Activated gamma-delta T cell treated with Interleukin-2 at 50 U/mL for 16 hours (primary cell): ENCODE results near the gene UTS2R.

Source experiments
- DNase-seq: peaks from one replicate; pipeline ENCODE4 v3.0.0-alpha.2; 2020

UTS2R gene

DNA sequence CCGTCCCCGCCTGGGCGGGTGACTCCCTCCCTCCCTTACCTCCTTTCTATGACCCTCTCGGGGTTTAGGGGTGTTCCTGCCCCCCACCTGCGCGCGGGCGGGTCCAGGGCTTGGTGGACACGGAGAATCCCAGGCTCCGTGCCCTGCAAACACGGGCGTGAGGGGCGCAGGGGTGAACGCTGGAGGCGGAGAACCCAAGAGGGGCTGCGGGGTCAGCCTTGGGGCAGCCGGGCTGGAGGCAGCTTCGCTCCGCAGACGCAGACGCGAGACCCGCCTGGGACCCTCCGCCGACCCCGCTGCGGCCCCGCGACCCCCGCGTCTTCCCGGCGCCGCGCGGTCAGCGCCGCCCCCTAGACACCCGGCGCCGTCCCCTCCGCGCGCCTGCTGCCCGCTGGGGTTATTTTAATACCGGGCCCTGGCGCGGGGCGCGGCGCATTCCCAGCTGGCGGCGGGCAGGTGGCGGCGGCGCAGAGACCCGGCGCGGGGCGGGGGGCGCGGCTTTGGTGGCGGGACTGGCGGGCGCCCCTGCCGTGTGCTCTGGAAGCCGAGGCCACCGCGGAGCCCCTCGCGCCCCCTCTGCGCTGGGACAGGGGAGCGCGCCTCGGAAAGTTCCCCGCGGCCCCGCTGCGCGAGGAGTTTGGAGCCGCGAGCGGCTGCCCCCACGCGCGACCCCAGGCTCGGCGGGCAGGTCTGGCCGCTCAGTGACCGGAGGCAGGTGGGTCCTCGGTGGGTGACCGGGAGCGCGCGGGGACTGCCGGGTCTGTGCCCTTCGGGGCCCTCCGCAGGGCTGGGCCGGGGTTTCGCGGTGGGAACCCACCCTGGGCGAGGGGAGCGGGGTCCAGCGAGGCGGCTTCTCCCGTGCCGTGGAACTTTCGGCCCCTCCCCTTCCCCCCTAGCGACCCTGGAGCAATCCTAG, at the start of gene UTS2R:
UTS2R (plus strand) TSS at position 433 of the 916 bp plus-strand sequence. CDS start 2,560 bp downstream, outside the sequence.
- no peak for DNase-seq

DNA sequence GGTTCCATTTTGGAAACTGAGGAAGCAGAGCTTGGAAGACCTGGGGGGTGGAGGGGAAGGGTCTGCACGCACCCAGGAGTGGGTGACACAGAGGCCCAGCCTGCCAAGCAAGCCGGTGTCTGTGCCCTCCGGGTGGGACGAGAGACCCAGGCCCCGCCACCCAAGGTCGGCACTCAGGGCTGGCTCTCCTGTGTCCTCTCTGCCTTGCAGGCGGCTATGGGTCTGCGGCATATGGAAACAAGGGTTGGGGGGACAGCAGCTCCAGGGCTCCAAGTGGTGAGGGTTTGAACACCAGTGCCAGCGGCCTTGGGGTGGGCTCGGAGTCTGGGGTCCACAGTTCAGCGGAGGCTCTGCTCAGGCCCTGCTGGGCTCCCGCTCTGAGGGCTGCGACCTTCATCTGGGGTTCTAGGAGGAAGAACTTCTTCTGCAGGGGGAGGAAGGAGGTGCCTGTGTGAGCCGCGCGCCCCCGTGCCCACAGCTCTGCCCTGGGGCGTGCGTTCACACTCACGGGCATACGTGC, 49.6 kb upstream of the UTS2R start:
- no peak for DNase-seq

DNA sequence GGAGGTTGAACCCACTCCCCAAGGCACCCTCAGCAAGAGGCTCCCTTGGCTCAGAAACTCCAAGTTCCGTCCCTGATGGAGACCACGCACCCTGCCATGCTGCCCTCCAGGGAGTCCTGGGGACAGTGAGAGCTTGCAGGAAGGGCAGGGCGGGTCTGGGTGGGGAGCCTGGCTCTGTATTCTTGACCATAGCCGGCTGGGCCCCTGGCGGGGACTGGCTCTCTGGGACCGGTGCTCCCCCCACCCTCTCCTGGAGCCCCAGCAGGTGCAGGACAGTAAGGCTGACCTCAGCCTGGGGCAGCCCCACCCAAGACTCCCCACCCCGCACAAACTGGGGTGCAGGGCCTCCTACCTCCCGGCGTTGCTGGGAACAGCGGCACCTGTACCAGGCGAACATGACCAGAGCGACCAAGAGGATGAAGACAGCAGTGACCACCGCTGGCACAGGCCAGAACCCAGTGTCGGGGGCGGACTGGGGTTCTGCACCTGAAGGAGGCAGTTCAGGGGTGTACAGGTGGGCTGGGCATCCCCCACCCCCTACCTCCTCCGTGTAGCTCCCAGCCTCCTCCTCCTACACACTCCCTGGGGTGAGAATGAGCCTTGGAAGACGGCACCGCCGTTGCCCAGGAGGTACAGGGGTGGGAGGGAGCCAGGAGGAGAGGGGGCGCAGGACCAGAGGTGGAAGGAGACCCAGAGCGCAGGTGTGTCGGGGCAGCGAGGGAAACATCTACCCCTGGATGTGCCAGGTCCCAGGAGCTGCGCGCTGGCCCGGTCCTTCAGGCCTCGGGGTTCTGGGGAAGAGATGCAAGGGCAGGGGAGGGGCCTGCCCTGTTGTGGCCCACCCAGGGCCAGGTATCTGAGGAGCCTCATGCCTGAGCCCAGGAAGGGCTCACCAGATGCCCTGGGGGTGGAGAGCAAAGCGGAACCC, 48.8 kb upstream of the UTS2R start:
- DNase-seq: no peak

DNA sequence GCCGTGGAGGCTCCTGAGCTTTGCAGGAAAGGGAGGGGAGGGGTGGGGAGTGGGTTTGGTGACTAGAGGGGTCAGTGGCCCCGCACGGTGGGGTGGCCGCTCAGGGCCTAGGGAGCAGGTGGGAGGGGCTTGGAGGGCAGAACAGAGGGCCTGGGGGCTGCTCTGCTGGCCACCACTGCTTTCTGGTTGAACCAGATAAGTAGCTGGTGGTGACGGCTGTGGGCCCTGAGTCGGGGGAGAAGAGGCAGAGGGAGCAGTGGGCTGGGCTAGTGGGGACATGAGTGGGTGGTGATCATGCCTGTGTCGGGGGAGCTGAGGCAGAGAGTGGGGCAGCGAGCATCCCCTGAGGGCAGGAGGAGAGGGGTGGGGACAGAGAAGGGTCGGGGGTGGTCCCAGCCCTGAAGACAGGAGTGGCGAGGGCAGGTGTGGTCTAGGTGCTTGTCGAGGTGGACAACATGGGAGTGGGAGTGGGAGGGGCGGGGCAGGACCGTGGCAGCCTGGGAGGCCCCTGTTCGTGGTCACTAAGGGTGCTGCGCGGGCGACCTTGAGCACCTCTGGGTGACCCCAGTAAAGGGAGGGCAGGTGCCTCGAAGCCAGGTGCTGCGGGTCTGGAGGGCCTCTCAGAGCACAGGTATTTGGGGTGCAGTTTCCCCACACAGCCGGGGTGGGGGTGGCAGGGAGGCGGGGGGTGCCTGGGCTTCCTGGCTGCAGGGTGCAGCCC, 47.9 kb upstream of the UTS2R start:
- DNase-seq: no peak

DNA sequence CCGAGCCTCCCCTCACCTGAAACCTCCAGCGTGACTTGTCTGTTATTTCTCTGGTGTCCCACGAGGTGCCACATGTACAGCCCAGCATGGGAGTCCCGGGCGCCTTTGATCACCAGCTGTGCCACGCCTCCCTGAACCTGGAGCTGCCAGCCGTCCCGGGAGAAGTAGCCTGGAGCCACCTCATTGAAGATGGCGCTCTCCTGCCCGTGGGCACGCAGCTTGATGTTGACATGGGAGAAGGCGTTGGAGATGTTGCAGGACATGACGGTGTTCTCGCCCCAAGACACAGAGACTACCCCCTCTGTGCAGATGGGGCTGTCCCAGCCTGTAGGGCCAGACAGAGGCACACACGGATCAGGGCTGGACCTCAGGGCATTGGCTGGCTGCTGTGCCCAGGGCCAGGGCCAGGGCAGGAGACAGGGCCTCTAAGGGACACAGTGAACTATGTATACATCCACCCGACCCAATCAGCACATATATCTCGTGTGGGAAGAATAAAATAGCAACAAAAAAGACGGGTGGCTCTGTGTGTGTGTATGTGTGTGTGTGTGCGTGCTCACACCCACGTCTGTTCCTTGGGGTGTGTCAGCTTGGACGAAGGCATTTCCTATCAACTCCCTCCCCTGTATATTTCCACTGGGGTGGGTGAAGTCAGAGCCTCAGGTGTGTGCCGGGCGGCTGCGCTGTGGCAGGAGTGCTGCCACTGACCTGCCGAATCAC, 46.8 kb upstream of the UTS2R start:
- no peak for DNase-seq

DNA sequence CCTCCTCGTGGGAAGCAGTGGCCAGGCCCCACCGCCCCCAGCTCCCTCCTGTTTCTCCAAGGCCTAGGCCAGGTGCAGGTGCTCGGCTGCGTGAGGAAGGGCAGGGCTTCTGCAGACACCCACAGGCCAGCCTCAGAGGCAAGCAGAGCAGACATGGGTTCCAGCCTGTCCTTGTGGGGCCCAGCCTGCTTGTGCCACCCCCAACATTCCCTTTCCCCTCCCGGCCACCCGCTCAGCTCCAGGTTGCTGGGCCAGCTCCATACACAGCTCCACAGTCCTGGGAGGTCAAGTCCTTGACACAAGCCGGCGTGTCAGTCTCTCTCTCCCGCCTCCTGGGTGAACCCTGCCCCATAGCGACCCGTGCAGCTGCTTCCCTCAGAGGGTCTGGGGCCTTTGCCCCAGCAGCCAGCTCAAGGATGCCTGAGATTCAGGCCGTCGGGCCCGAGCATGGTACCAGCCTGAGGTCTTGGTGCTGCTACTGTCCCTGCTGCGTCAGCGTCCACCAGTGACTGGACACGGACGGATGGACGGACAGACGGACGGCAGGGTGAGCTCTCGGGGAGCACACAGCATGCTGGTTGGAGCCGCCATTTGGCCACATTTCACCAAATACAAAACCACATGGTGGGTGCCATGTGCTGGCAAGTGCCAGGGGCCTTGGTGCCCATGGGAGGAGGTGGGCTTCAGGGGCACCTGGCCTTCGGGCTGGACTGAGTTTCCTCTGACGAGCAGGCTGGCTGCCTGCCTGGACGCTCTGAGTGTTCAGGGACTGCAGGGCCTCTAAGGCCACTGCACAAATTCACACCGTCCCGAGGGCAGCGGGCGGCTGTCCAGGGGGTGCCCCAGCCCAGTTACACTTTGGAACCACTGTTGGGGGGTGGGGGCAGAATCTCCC, 46.0 kb upstream of the UTS2R start:
- no peak for DNase-seq

DNA sequence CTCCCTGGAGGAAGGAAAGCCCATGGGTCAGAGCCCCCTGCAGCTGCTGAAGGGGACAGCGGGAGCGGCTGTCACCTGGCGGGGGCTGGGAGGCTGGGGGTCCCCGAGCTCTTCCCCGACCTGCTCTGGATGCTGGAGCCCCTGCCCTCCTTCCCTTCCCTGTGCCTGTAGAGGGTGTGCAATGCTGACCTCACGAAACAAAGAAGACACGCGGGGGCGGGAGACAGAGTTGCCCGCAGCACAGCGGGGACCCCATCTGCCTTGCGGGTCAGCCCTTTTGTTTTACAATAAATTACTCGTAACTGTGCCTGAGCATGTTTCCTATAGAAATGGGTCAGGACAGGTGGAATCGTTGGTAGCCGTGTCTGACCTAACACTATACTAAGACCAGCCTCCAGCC, 44.3 kb upstream of the UTS2R start:
- no peak for DNase-seq

DNA sequence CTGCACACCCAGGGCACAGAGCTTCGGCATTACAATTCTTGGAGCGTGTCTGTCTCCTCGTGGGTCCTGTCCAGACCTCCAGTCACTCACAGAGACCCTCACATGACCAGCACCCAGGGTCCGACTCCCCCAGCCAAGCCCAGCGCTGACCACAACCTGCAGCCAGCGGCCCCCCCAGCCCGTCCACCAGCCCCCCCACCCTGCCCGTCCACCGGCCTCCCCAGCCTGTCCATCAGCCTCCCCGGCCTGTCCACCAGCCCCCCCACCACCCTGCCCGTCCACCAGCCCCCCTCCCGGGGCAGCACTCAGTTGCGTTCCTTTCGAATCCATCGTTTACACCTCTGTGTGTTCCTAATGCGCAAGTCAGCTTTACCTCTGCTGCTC, 43.8 kb upstream of the UTS2R start:
- no peak for DNase-seq

DNA sequence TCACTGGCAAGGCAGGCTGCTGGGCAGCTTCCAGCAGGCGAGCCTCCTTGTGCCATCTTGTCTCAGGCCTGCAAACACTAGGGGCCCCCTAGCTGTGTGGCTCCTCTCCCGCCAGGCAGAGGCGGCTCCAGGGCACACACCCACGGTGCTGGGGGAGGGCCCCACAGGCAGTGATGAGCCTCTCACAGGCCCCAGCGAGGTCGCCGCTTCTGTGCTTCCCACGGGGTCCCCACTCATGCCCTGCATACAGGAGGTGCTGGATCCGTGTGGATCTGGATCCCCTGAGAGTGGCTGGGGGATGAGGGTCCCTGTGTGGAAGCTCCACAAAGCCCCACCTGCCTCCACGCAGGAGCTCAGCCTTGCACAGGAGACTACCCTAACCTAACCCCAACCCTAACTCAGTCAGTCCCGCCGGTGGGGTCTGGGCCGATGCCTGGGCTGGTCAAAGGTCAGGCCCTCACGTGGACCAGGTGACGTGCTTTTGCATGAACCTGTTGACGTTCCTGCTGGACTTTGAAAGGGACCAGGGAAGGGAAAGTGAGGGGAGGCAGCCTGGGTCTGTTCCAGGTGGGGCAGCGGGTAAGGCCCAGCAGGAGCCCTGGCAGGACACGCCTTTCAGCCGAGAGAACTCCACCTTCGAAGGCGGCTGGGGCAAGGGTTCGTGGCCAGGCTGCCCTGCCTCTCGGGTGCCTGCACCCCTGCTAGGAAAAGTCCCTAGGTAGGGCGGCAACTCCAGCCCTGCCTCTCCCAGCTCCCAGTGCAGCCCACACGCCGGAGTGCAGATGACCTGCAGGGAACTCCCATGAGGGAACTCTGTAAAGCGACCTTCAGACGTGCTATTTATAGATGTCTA, 43.2 kb upstream of the UTS2R start:
- DNase-seq: no peak

DNA sequence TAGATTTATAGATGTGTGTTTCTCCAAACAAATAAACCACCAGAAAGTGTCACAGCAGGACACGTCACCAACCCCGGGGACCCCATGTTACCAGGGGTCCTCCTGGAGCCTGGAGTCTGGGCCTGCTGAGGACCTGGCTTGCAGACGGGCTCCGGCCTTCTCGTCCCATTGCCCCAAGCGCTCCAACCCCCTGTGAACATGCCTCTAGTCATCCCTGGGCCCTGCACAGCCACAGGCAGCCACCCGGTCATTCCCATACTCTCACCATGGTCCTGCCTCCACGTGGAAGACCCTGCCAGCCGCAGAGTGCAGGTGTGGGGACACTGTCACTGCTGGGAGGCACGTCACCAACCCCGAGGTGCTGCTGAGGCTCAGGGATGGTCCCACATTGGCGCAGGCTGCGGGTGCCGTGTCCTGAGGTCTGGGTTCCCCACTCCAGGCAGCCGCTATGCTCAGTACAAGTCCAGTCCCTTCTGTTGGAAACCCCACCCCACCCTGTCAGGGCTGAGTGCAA, 42.5 kb upstream of the UTS2R start:
- DNase-seq: no peak

DNA sequence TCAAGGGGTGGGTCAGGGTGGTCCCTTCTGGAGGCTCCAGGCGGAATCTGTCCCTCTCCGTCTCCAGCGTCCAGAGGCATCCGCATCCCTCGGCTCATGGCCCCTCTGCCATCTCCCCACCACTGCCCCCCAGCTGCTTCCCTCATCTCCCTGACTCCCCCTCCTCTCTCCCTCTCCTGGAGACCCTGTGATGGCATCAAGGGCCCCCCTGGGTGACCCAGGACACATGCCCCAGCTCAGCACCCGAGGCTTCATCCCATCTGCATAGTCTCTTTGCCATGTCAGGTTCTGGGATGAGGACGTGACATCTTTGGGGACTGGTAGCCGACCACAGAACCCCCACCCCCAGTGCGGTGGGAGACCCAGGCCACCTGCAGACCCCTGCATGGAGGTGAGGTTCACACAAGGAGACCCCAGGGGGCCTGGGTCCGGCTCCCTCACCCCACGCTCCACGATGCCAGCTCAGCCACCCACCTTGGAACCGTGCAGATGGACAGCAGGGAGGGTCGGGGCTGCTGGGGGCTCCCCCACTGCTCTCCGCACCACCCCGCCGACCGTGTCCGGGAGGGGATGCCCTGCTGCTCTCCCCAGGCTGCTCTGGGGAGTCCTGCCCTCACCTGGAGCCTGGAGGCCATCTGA, 41.8 kb upstream of the UTS2R start:
- no peak for DNase-seq

DNA sequence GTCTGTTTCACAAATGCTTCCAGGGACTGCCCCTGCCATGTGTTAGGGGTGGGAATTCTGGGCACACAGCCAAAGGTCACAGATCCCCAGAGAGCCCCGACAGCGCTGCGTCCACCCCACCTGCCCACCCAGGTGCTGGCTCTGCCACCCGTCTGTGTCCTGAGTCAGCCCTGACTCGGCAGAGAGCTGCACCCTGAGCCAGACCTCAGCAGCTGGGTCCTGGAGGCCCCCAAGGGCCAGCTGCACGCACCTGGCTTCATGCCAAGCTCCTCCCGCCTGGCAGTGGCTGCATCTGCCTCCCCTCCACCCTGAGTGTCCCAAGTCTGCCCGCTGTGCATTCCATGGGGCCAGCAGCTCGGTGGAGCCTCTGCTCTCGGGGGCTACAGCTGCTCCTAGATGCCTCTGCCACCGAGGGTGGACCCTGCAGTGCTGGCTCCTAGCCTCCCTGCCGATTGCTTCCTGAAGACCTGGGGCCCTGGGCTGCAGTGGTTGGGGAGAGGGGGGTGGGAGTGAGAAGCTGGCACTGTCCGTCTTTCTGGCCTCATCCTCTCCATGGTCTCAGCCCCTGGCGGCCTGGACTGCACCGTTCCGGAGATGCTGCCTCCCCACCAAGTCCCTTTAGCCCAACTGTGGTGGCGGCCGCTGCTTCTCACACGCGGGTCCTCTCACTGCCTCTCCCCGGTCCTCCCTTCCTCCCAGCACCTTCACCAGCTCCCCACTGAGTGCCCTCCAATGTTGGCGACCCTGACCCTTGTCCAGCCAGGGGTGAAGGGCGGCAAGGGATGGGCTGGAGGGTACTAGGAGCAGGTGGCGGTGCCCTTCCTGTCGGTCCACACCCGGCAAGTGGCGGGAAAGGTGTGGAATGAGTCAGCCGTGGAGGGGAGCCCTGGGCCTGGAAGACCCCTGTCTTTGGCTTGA, 41.0 kb upstream of the UTS2R start:
- no peak for DNase-seq

DNA sequence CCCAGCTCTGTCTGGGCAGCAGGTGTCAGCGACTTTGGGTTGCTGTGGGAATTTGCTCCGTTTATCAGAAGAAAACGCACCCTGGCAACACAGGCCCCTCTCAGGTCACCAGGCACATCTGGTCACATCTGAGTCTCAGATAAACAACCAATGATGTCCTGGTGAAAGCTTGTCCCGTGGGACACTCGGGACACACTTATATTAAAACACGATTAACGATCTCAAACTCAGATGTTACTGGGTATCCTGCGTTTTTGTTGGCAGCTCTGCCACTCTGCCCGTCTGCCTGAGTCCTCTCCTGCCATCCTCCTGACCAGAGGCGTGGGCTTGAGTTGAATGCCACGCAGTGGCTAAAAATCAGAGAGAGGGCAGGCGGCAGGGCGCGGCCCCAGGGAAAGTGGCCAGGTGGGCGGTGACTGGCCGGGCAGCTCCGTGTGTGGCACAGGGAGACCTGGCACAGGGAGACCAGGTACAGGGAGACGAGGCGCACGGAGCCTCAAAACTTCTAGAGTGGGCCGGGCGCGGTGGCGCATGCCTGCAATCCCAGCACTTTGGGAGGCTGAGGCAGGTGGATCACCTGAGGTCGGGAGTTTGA, 40.1 kb upstream of the UTS2R start:
- no peak for DNase-seq

DNA sequence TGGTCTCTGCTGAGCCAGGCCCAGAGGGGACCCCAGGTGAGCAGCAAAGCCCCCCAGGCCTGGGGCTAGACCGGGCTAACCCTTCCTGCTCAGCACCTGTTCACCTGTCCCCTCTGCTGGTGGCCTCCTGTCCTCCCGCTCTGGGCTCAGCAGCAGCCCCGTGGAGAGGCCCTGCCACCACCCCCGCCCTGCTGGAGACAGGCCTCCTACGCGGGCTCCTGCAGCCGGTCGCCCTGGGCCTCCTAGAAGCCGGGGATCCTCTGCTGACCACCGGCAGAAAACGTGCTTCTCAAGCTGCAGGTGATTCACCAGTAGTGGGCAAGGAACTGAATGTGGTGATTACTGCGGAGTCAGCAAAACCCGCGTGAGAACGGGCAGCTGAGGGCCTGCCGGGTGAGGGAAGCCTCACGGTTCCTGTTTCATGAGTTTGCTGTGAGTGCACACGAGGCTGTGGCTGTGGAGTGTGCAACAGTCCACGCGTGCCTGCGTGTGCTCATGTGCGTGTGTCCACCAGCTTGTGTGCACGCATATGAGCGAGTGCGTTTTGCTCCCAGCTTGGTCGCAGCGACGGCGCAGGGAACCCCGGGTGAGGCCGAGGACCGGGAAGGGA, 38.8 kb upstream of the UTS2R start:
- no peak for DNase-seq

DNA sequence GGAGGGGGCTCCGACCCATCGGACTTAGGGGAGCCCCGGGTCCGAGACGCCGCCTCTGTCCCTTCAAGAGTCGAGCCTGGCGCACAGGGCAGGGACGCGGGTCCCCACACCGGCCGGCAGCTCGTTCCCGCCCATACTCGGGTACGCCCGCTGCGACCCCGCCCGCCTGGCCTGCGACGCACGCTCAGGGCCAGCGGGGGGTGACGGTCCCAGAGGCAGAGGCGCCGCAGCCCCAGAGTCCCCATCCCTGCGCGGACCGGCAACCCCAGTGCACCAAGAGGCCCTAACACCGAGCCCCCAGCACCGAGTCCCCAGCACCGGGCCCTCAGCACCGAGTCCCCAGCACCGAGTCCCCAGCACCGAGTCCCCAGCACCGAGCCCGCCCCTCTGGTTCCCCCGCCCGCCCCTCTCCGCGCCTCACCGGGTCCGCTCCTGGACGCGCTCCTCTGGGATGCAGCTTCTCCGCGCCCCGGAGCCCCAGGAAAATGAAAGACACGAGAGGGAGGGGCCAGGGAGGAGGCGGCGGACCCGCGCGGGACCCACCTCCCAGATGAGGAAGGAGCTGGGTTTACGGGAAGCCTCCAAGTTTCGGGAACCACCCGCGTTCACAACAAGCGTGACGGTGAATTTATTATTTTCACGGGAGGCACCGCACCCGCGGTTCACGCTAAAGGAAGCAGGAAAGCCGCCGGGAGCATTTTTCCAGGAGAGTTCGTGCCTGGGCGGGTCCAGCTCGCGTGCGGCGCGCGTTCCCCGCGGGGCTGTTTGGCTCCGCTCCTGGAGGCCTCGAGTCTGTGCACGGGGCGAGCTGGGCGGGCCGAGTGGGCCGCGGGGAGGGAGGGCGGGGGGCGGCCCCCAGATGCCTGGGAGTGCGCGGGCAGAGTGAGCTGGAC, 38.0 kb upstream of the UTS2R start, which contains the start of gene SECTM1:
SECTM1 (minus strand) TSS at position 488 of the 893 bp plus-strand sequence. CDS start 6,526 bp downstream, outside the sequence.
- no peak for DNase-seq

DNA sequence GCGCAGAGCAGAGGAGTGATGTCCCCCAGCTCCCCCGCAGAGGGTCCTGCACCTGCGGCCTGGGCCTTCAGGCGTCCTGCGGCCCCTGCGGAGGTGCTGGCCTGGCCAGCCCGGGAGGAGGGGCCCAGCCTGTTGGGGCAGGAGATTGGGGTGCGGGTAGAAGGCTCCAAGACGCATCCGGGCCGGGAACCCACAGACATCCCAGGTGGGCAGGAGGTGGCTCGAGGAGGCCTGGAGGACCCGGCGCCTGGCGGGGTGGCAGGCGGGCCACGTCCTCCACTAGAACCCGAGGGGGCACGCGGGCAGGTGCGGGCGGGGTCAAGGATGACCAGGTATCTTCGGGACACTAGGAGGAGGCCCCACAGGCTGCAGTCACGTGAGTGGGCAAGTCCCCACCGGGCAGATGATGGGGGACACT, 37.4 kb upstream of the UTS2R start:
- no peak for DNase-seq
